ENCODE data around the gene GNAS.

GNAS gene

DNA sequence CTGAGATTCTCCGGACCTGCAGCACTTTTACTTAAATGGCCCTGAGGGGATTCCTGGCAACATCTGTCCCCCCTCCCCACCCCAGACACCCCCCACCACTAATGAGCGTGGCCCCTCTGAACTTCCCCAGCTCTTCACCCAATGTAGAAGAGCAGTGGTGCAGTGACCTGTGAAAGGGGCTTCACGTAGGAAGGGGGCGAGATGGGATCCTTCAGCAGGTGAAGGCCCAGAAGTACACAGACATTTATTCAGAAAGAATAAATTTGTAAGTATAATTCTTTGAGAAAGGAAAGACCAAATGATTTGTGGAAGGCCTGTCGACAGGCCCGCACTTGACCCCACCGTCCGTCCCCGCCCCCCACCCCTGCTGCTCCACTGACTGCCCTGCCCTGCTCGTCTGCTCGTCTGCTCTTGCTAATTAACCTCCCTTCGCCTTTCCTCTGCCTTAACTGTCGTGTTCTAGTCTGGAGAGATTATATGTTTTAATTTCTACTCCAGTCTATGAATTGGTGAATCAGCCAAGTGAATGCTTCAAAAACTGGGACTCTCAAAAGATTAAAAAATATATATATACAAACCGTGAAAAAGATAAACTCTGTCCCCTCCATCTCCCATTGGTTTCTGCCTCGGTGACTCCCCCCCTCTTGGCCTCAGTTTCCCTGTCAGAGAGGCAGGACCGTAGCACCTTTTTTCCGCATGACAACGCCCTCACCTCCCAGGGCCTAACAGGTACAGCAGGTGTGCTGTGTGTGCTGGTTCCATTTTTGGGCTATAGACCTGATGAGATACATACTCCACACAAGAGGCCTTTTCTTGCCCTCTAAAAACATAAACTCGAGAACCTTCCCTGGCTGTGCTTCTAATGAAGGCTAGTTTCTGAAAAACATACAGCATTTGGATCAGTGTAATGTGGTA lies 49.2 kb downstream of the GNAS start:
- no peak for DNase-seq

DNA sequence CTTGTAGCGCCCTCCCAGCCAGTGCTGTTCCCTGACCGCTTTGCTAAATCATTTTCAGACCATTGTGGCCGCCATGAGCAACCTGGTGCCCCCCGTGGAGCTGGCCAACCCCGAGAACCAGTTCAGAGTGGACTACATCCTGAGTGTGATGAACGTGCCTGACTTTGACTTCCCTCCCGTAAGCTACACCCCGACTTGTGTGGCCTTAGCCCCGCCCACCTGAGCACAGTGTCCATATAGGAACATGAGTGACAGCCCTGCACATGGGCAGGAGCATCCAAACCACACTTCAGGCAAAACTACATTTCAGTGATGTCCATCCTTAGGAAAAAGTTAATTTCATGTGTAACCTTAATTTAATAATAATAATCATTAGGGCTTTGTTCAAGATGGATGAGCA lies 51.1 kb downstream of the GNAS start:
- no peak for DNase-seq

DNA sequence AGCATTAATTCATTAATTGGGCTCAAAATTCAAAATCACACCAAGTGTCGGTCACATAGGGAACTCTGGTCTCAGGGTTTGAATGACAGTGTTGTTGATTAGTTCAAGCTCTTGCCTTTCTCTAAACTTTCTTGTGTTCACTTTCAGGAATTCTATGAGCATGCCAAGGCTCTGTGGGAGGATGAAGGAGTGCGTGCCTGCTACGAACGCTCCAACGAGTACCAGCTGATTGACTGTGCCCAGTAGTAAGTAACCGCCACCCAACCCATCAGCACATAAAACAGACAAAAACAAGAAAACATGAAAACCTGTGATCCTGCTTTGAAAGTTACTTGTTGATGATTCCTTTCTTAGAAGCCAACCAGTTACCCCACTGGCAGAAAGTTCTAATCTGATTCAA lies 52.7 kb downstream of the GNAS start:
- no peak for DNase-seq

DNA sequence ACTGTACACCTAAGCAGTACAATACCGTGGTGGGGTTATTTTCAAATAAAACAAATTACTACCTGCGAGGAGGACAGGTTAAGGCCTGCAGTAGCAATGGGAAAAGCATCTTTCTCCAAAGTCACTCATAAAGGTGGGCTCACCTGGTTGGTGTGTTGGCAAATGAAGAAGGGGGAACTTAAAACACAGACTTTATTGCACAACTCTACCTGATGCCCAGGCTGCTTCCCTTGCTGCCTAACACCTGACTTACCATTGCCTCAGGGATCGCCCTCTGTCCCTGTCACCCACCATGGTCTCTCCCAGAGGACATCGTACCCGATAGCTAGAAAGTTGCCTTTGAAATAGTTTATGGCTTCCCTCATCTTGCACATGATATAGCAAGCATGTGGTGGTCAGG lies 53.6 kb downstream of the GNAS start:
- DNase-seq, result no peak

DNA sequence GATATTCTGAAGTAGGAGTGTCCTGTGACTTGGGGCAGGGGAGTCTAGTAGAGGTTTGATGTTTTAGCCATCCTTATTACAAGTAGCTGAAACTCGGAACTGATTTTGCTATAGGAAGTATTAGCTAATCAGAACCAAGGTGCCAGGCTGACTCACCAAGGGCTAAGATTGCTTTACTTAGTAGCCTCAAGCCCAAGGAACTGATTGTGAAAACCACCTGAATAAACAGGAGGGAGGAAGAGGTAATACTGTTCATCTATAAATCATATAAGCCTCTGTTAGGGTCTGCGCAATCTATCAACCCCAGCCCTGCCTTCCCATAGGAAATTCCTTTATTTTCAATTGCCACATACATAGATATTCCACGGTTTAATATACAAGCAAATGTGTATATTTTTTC lies 54.4 kb downstream of the GNAS start:
- DNase-seq, result no peak

DNA sequence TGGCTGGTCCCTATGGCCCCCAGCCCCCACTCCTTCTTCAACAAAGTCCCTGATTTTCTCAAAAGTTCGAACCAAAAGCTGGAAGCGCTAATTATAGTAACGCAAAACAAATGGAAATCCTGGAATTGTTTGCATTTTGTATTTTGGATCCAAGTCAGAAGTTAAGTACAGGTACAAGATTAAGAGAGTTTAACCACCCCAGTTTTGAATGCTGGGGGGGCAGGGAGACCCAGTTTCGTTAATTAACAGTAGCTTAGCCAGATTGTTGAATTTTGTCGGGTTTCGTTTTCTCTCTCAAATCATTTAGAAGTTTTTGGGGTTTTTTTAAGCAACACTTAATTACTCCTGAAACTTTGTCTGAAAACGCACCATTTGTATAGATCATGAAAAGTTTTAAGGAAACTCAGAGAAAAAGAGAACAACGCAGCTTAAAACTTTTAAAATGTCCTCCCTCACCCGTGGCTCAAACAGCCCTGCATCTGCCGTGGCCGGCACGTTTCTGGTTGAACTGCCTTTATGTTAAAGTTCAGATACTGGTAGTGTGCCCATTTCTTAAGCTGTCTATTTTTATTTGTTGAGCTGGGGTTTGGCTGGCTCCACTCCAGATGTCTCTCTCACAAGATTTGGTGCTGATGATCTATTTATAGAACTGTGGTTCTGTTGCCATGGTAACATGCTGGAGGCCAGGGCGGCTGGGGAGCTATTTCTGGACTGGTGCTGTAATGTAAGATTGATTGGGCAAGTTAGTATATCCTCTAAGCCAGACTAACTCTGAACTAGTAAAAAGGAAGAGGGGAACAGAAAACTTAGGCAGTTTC lies 55.0 kb downstream of the GNAS start:
- peak; percentile 28 for DNase-seq

DNA sequence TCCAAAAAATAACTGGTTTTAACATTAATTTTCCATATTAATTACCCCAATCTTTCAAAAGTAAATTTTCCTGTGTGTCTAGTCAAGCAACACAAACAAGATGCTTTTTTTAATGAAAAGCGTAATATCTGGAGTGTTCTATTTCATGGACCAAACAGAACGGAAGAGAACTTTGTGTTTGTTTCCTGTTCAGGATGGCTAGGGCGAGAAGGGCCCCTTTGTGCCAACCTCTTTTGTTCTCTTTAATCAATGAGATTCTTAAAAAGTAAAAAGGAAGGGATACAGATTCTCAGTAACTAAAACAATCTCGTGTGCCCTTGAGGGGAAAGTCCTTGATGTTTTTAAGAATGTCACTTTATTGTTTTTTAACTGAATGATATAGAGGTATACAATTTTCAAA lies 55.7 kb downstream of the GNAS start:
- no peak for DNase-seq

DNA sequence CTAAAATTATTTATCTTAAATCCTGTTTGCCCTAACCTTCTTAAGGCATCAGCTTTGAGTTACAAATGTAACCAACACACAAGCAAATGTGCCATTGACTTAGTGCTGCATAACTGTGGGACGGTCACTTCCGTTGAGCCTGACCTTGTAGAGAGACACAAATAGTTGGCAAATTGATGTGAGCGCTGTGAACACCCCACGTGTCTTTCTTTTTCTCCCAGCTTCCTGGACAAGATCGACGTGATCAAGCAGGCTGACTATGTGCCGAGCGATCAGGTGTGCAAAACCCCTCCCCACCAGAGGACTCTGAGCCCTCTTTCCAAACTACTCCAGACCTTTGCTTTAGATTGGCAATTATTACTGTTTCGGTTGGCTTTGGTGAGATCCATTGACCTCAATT lies 56.4 kb downstream of the GNAS start:
- no peak for DNase-seq

DNA sequence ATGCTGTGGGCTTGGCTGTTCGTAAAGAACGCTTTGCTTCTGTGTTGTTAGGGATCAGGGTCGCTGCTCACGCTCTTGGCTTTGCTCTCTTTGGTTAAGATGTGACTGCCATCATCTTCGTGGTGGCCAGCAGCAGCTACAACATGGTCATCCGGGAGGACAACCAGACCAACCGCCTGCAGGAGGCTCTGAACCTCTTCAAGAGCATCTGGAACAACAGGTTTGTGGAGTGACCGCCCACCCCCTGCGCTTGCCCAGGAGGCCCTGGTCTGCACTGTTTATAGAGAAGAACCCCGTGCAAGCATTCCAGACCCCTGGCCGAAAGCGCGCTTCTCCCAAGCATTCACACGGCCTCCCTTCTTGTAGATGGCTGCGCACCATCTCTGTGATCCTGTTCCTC lies 57.1 kb downstream of the GNAS start:
- DNase-seq, result no peak

DNA sequence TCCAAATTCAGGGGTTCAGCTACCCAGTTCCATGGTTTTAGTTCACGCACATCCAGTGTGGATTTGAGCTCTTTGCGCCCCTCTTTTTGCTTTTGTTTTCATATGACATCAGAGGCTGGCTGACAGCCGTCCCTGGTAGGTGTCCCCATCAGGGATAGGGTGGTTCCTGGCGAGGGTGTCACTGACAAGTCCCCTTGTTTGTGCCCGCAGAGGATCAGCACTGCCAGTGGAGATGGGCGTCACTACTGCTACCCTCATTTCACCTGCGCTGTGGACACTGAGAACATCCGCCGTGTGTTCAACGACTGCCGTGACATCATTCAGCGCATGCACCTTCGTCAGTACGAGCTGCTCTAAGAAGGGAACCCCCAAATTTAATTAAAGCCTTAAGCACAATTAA lies 58.0 kb downstream of the GNAS start:
- no peak for DNase-seq

DNA sequence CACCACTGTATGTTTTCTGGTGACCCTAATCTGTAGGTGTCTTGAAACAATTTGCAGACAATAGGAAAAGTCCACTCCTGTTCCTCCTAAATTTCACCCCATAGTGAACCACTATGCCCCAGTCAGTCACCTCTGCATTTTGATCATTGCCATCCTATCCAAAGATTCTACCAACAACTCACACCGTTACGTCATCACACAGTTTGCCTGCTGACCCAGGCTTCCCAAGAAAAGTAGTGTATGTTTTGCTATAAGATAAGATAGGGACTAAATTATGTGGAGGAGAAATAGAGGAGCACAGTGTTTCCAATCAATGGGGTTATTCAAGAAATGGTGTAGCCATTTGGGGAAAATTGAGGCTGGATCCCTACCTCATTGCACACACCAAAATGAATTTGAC lies 58.8 kb downstream of the GNAS start:
- no peak for DNase-seq

DNA sequence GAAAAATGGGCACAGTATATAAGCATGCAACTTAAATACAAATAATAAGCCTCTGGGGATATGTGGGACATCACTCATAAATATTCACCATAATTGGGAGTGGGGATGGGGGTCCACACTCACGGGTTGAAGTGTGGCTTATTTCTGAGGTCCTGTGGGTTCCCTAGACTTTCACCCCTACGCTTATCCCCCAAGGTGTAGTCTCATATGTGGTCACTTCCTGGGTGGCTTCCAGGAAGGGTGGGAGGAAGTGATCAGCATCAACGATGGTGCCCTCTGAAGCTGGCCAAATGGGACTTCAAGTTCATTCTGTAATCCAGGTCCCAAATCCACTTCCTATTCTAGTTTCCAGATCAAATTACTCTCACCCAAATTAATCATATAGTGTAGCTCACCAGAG lies 59.5 kb downstream of the GNAS start:
- DNase-seq, result no peak

DNA sequence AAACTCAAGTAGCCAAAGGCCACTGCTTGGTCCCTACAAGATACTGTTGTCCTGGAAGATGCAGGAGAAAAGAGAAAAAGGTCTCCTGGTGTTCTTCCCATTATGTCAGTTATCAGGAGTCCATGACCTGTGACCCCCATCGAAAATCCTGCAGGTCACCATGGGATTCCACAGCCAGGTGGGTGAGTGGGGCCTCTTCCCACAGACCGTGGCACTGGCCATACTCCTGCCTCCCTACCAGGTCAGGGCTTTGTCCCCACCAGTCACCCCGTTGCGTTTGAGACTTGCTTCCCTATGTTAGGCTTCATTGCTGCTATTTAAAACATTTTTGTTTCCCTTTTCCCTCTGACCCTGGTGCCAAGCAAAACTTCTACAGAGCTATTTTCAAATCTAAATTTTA lies 60.6 kb downstream of the GNAS start:
- no peak for DNase-seq

DNA sequence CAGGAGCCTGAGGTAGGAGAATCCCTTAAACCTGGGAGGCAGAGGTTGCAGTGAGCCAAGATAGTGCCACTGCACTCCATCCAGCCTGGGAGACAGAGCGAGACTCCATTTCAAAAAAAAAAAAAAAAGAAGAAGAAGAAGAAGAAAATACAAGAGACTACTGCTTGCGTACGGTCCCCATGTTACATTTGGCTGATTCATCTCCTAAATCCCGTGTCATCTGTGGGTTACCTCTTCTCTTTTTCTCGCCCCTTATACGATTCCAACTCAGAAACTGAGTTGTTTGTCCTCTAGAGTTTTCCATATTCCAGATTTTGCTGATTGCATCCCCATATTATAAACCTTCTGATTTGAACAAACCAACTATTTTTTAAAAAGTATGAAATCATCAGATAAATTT lies 66.1 kb downstream of the GNAS start:
- no peak for DNase-seq

DNA sequence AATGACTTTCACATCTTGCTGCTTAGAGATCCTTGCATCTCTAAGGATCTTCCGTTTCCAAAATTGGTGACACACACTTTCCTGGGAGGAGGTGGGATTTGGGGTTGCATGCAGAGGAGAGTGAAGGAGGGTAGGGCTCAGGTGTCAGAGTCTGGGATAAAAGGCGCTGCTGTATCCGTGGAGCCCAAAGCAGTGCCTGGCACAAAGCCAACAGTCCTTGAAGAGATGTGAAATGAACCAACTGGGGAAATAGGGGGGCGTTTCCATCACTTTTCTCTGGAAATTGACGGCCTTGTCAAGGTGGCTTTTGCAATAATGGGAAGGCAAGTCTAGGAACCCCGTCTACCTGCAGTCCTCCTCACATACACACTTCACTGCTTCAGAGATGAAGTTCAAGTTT lies 69.0 kb downstream of the GNAS start:
- DNase-seq, result no peak

DNA sequence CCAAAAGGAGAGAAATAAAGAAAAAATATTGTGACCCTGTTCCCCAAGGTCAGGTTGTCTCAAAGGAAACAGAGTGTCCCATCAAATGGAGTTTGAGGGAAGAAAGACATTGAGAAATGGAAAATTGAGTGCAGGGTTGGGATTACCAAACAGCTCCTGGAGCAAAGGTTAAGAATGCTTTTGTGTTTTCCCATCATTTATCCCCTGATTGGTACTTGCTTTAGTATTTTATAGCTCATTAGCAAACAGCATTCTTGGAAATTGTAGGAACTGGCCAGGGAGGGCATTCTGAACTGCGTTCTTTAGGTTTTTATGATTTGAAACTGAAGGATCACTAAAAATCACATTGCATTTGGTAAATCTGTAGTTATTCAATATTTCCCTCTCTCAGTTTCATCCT lies 69.5 kb downstream of the GNAS start:
- no peak for DNase-seq

DNA sequence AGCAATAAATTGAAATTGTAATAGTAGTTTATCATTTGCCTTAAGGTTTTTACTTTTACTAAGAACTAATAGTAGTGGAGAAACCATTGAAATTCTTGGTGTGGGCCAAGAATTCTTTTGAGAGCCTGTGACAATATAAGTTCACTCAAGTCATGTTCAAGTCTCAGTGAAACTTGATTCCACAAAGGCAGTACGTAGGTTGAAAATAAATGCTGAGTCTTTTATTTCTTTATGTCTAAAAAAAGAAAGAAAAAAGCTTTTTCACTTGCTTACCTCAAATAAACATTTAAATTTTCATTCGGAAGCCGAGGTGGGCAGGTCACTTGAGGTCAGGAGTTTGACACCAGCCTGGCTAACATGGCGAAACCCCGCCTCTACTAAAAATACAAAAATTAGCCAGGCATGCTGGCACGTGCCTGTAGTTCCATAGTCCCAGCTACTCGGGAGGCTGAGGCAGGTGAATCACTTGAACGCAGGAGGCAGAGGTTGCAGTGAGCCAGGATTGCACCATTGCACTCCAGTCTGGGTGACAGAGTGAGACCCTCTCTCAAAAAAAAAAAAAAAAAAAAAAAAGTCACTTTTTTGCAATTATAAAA lies 70.7 kb downstream of the GNAS start:
- DNase-seq, result no peak

DNA sequence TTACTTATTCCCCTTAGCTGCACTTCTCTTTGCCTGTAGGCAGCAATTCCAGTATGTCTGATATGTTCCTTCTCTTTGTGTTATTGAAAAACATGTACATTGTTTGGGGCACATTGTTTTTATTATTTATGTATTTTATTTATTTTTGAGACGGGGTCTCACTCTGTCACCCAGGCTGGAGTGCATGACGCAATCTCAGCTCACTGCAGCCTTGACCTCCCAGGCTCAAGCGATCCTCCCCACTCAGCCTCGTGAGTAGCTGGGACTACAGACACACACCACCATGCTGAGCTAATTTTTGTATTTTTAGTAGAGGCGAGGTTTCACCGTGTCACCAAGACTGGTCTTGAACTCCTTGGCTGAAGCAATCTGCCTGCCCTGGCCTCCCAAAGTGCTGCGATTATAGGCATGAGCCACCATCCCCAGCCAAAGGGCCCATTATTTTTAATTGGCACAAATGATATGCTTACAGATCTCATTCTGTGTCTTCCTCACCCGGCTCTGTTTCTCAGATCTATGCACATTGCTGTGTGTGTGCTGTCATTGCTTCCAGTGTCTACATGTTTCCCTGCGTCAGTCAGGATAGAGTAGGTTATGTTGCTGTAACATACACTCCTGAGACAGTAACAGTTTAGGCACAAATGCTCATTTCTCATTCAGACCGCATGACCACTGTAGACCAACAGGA lies 74.4 kb downstream of the GNAS start:
- DNase-seq, result no peak

DNA sequence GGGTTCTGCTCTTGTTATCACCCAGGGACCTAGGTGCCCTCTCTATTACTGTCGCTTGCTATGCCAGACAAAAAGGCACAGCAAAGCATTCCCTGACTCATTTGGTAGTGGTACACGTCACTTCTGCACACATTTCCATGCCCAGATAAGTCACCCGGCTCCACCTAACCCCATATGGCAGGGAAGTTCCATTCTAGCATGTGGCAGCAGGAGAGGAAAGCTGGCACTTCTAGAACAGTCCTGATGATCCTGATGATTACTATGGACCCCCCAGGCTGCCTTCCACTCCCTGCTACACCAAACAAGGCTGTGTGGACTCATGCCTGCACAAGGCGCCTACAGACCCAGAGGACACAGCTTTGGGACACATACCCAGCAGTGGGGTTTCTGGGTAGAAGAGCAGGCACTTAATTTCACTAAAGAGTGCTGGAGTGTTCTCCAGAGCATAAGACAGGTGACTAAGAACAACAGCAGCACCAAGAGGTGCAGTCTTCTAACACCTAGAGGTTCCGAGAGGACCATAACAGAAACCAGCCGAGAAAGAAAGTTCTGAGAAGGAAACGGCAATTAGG lies 75.1 kb downstream of the GNAS start:
- DNase-seq, result no peak

DNA sequence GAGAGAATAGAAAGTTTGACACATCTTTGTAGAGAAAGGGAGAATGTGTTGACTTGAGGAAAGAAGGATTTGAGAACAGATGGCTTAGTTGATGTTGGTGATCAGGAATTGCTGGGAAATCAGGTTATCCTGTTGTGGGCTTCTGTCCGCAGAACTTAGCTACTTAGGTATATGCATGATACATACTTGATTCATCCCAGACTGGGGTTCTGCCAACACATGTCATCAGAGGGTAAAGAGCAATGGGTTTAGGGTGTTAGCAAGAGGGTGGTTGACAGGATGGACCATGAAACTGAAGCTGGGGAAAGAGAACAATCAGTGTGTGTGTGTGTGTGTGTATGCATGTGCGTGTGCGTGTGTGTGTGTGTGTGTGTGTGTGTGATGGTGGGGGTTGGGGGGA lies 78.0 kb downstream of the GNAS start:
- DNase-seq, result no peak

DNA sequence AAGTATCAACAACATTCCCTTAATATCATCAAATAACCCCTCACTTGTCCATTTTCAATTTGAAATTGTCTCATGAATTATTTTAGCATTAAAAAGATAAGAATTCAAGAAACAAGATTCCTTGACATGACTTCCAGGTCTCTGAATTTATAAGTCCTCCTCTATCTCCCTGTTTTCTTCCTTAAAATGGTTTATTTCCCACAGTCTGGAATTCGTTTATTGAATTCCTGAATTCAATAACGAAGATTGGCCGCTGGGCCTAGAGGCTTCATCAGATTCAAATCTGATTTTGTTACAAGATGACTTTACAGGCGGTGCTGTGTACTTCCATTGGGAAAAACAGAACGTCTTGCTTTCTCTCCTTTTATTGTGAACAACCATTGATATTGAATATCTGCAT lies 79.7 kb downstream of the GNAS start:
- no peak for DNase-seq

DNA sequence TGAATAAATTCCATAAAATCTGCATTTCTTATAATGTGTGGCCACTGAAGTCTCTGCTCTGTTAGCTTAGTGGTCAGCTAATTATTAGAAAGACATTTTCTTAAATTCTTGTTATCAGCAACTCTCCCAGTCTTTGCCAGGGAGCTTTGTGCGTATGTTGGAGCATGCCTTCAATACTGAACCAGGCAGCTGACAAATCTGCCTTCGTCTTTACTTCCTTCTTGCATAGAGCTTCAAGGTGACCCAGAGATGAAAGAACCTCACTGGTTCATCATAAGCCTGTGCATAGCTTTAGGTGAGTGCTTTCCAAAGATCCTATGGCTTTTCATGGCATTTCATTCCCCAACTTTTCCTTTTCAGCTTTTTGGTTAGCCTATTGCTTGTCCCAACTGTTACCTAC lies 85.6 kb downstream of the GNAS start:
- DNase-seq, result no peak

DNA sequence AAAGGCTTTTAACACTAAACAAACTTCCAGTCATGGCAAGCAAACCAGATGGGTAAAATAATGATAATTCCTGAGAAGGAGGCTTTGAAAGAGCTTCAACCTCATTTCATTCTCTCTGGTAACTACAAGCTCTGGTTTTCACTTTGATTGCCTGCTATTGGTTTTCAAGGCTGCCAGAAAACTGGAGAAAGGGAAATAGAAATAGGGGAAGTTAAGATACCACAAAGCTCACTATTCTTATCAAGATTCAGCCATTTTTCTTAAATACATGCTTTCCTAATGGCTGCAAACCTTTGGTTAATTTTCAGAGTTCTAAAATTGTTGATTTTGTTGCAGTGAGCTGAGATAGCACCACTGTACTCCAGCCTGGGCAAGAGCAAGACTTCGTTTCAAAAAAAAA lies 86.0 kb downstream of the GNAS start:
- no peak for DNase-seq

Data from NCI-H510A treated with DMSO at 0.1 percent for 48 hours (cell line).